Suppressor macrophage treated with lipopolysaccharide for 1 hour (primary cell): ENCODE data around the gene GPLD1.
"Not testable (repeated sequence)": the region's sequence is repeated elsewhere in the genome, so short reads cannot be mapped to it uniquely, and the experiment has no call there.

Source experiments
- DNase-seq, 3 donors: peaks; one replicate each; pipeline ENCODE4 v3.0.0-alpha.2; 2020 to 2022

Gene GPLD1

GRCh38 chr6:24453921-24454320 lies 35.5 kb downstream of the GPLD1 start:
- DNase-seq = no peak

GRCh38 chr6:24451581-24452388 lies 37.6 kb downstream of the GPLD1 start:
- no peak for DNase-seq

GRCh38 chr6:24448828-24449525 lies 40.4 kb downstream of the GPLD1 start:
- no peak for DNase-seq

- no peak for DNase-seq
Observed at GRCh38 chr6:24448396-24448795, 41.0 kb downstream of the GPLD1 start.

- no peak for DNase-seq
Observed at GRCh38 chr6:24446670-24447069, 42.7 kb downstream of the GPLD1 start.

GRCh38 chr6:24445704-24446103 lies 43.7 kb downstream of the GPLD1 start:
- DNase-seq = no peak

- no peak for DNase-seq
Observed at GRCh38 chr6:24444588-24444987, 44.8 kb downstream of the GPLD1 start.

GRCh38 chr6:24441599-24441904 lies 47.8 kb downstream of the GPLD1 start:
- no peak for DNase-seq

GRCh38 chr6:24440897-24441598 lies 48.3 kb downstream of the GPLD1 start:
- no peak for DNase-seq

- DNase-seq = no peak
Observed at GRCh38 chr6:24439858-24440539, 49.4 kb downstream of the GPLD1 start.

GRCh38 chr6:24436979-24437378 lies 52.4 kb downstream of the GPLD1 start:
- no peak for DNase-seq

- no peak for DNase-seq
Observed at GRCh38 chr6:24432611-24433010, 56.8 kb downstream of the GPLD1 start.

- peak; percentile 57 to 73 (median 70) for DNase-seq
Observed at GRCh38 chr6:24431045-24431451, 58.3 kb downstream of the GPLD1 start.

- no peak for DNase-seq
Observed at GRCh38 chr6:24430086-24430485, 59.3 kb downstream of the GPLD1 start.

GRCh38 chr6:24429146-24429545 lies 60.2 kb downstream of the GPLD1 start:
- DNase-seq = peak in 1 of 3 donors; percentile 19

GRCh38 chr6:24428615-24429014 lies 60.8 kb downstream of the GPLD1 start:
- peak in 2 of 3 donors; percentile 7 to 19 for DNase-seq

- DNase-seq = no peak
Observed at GRCh38 chr6:24426729-24427446, 62.5 kb downstream of the GPLD1 start.

- DNase-seq = no peak
Observed at GRCh38 chr6:24425091-24425490, 64.3 kb downstream of the GPLD1 start.

GRCh38 chr6:24419526-24419925 lies 69.9 kb downstream of the GPLD1 start:
- DNase-seq = no peak

GRCh38 chr6:24415753-24416152 lies 73.6 kb downstream of the GPLD1 start:
- no peak for DNase-seq

- not testable (repeated sequence) for DNase-seq
Observed at GRCh38 chr6:24414531-24414930, 74.8 kb downstream of the GPLD1 start.

- DNase-seq = no peak
Observed at GRCh38 chr6:24412294-24412693, 77.1 kb downstream of the GPLD1 start.

- DNase-seq = no peak
Observed at GRCh38 chr6:24410622-24411021, 78.8 kb downstream of the GPLD1 start.
